PC-9 (cell line): ENCODE results near the gene PMPCA. TPM values are rescaled to one million over a fixed set of nuclear protein-coding genes. Genes with fewer than 3 reads are reported as not detected.

ENCODE experiments used
- BruUV-seq: library from RNA; stranded (reverse); fragments of 400-500 nt; replicated peaks from 2 replicates; lab custom pipeline; 2021; lab: Mats Ljungman, UMichigan
- CTCF ChIA-PET: fragments of 300-600 bp; sonication (Branson Sonifier 250); formaldehyde crosslinking; loops from one replicate; lab custom pipeline; 2022; ENCODE audit warnings: antibody characterized with exemption; lab: Charles Lee
- POLR2A ChIA-PET: fragments of 300-600 bp; sonication (Branson Sonifier 250); formaldehyde crosslinking; loops from one replicate; lab custom pipeline; 2022; ENCODE audit warnings: antibody characterized with exemption; ENCODE audit not compliant: unreplicated experiment; lab: Charles Lee
- DNase-seq, 2 experiments: peaks; one replicate each; pipeline versions ENCODE4 v3.0.0 to v3.0.0-alpha.2; 2015 to 2022; ENCODE audit warnings: mixed read lengths in 1 of 2
- H2AFZ ChIP-seq: fragments of 200-600 bp; sonication (generic); 2 replicates; pipeline ENCODE4 v1.8.1; 2017; ENCODE audit warnings: antibody characterized with exemption
- H3F3A ChIP-seq: fragments of 200-600 bp; sonication (generic); 2 replicates; pipeline ENCODE4 v1.8.1; 2017; ENCODE audit warnings: antibody characterized with exemption, mild to moderate bottlenecking, low read depth; ENCODE audit not compliant: insufficient read depth
- H3K27ac ChIP-seq: fragments of 200-600 bp; sonication (generic); 2 replicates; pipeline ENCODE4 v1.6.1; 2016; ENCODE audit warnings: mixed run types
- H3K27me3 ChIP-seq: fragments of 200-600 bp; sonication (generic); 2 replicates; pipeline ENCODE4 v1.6.1; 2016; ENCODE audit warnings: low read depth, mixed run types; ENCODE audit not compliant: insufficient read depth
- H3K36me3 ChIP-seq: fragments of 200-600 bp; sonication (generic); 2 replicates; pipeline ENCODE4 v1.6.1; 2016; ENCODE audit warnings: low read depth, mixed run types
- H3K4me1 ChIP-seq: fragments of 200-600 bp; sonication (generic); replicated peaks from 2 replicates; pipeline ENCODE4 v1.6.1; 2016; ENCODE audit warnings: mixed run types; ENCODE audit not compliant: insufficient read depth
- H3K4me2 ChIP-seq: fragments of 200-600 bp; sonication (generic); 2 replicates; pipeline ENCODE4 v1.6.1; 2017; ENCODE audit warnings: mixed run types
- H3K4me3 ChIP-seq: fragments of 200-600 bp; sonication (generic); 2 replicates; pipeline ENCODE4 v1.6.1; 2016; ENCODE audit warnings: mixed run types
- H3K79me2 ChIP-seq: fragments of 200-600 bp; sonication (generic); 2 replicates; pipeline ENCODE4 v1.6.1; 2017; ENCODE audit warnings: low read depth, mixed run types
- H3K9me2 ChIP-seq: fragments of 200-600 bp; sonication (generic); 2 replicates; pipeline ENCODE4 v1.8.1; 2017; ENCODE audit warnings: mild to moderate bottlenecking; ENCODE audit not compliant: insufficient read depth
- H3K9me3 ChIP-seq: fragments of 200-600 bp; sonication (generic); 2 replicates; pipeline ENCODE4 v1.8.1; 2016; ENCODE audit warnings: low read depth; ENCODE audit not compliant: insufficient read depth
- H4K20me1 ChIP-seq: fragments of 200-600 bp; sonication (generic); 2 replicates; pipeline ENCODE4 v1.8.1; 2017; ENCODE audit not compliant: insufficient read depth
- EZH2 ChIP-seq: fragments of 200-600 bp; sonication (generic); IDR thresholded peaks from 2 replicates; pipeline ENCODE4 v1.8.0; 2017; ENCODE audit warnings: antibody characterized with exemption, low read depth
- intact Hi-C: fragments of 100-400 bp; cut with micrococcal nuclease; formaldehyde crosslinking; loops from one replicate; pipeline ENCODE4 v1.10.0; 2022; ENCODE audit not compliant: unreplicated experiment
- total RNA-seq: library from RNA; stranded (reverse); gene quantifications from 2 replicates; pipeline ENCODE4 v1.2.3, GENCODE V29; 2021
- TF ChIP-seq, protein P1 (sequence below): fragments of 200-600 bp; sonication (generic); conservative IDR thresholded peaks from 2 replicates; pipeline ENCODE4 v1.6.1; 2017; ENCODE audit warnings: mixed run types, antibody characterized with exemption, mild to moderate bottlenecking, moderate library complexity

PMPCA gene
- total RNA-seq, 1 experiment from 2014 or later: 78.1 TPM

GRCh38 chr9:136433043-136433715, 22.7 kb downstream of the PMPCA start:
- no peak for DNase-seq
- Histone ChIP-seq H2AFZ (no peak overlapping the region), H3K4me1 (peaks cover 7% of the 10 kb centered on the region), H3K4me2 (no peak overlapping the region), H3K27ac (no peak overlapping the region), H4K20me1 (peaks cover 25% of the 10 kb centered on the region), H3K36me3 (no peaks in the 10 kb centered on the region), H3K27me3 (no peaks in the 10 kb centered on the region), H3F3A (peaks cover 9% of the 10 kb centered on the region; the same call in 1 of the 2 replicates), H3K4me3 (no peak overlapping the region), H3K79me2 (peaks cover 12% of the 10 kb centered on the region; the same call in 1 of the 2 replicates), H3K9me2 (no peaks in the 10 kb centered on the region), H3K9me3 (no peaks in the 10 kb centered on the region)
- TF ChIP-seq, protein P1, sequence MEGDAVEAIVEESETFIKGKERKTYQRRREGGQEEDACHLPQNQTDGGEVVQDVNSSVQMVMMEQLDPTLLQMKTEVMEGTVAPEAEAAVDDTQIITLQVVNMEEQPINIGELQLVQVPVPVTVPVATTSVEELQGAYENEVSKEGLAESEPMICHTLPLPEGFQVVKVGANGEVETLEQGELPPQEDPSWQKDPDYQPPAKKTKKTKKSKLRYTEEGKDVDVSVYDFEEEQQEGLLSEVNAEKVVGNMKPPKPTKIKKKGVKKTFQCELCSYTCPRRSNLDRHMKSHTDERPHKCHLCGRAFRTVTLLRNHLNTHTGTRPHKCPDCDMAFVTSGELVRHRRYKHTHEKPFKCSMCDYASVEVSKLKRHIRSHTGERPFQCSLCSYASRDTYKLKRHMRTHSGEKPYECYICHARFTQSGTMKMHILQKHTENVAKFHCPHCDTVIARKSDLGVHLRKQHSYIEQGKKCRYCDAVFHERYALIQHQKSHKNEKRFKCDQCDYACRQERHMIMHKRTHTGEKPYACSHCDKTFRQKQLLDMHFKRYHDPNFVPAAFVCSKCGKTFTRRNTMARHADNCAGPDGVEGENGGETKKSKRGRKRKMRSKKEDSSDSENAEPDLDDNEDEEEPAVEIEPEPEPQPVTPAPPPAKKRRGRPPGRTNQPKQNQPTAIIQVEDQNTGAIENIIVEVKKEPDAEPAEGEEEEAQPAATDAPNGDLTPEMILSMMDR: no peak
- TF ChIP-seq EZH2: no peak
- intact Hi-C loops: no loop called here
- BruUV-seq: no TSS peak
- ChIA-PET CTCF (no interaction called here), POLR2A (no interaction called here)

GRCh38 chr9:136433849-136434579, 23.6 kb downstream of the PMPCA start:
- intact Hi-C loops: no loop called here
- no TSS peak for BruUV-seq
- H3K36me3 ChIP-seq: no peaks in the 10 kb centered on the region
- H3K4me3 ChIP-seq: no peak overlapping the region
- no peaks in the 10 kb centered on the region for H3K9me3 ChIP-seq
- no peaks in the 10 kb centered on the region for H3K9me2 ChIP-seq
- H3K4me2 ChIP-seq: no peak overlapping the region
- ChIA-PET CTCF (no interaction called here), POLR2A (no interaction called here)
- H3K27me3 ChIP-seq: no peaks in the 10 kb centered on the region
- H3K79me2 ChIP-seq: peaks cover 20% of the 10 kb centered on the region; the same call in 1 of the 2 replicates
- H2AFZ ChIP-seq: no peak overlapping the region
- peaks cover 10% of the 10 kb centered on the region for H3K4me1 ChIP-seq
- TF ChIP-seq, protein P1: no peak
- TF ChIP-seq EZH2: no peak
- no peak for DNase-seq
- H4K20me1 ChIP-seq: peaks cover 28% of the 10 kb centered on the region
- H3F3A ChIP-seq: peaks cover 4% of the 10 kb centered on the region; the same call in 1 of the 2 replicates
- no peak overlapping the region for H3K27ac ChIP-seq

DNA sequence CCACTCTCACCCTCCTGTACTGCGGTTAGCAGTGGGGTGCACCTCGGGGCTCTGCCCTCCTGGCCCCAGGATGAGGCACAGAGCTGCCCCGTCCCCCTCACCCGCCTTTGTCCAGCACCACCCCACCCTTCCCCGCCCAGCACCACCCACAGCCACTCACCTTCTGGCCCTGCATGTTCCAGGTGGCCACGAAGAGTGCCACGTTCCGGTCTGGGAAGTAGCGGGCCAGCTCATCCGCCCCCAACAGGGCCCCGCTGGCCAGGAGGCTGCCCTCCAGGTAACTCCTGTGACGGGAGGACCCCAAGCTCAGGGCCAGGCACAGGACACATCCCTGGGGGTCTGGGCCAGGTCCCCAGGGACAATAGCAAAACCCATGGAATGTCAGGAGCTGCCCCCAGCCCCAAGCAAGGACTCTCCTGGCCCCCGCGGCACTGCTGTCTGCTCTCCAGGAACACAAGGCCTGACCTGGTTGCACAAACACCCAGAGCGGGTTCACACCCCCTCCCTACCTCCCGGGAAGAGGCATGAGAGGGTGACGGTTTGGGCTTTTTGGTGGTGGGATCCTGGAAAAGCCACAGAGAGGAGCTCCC, 24.2 kb downstream of the PMPCA start:
- Histone ChIP-seq H3K9me2 (no peaks in the 10 kb centered on the region), H3K36me3 (no peaks in the 10 kb centered on the region), H3K79me2 (peaks cover 20% of the 10 kb centered on the region; the same call in 1 of the 2 replicates), H2AFZ (no peak overlapping the region), H3K4me2 (no peak overlapping the region), H3K9me3 (no peaks in the 10 kb centered on the region), H3F3A (no peaks in the 10 kb centered on the region; the same call in 1 of the 2 replicates), H3K4me3 (no peak overlapping the region), H3K27ac (no peak overlapping the region), H3K27me3 (no peaks in the 10 kb centered on the region), H4K20me1 (peaks cover 28% of the 10 kb centered on the region), H3K4me1 (peaks cover 10% of the 10 kb centered on the region)
- ChIA-PET CTCF (interaction anchor here (0.6 kb wide), 1 partner anchor 180 kb away, joined by 5 read pairs; no protein-coding TSS in a partner anchor), POLR2A (no interaction called here)
- no TSS peak for BruUV-seq
- no peak for DNase-seq
- intact Hi-C loops: no loop called here
- TF ChIP-seq, protein P1: no peak
- TF ChIP-seq EZH2: no peak
